Measurements from ENCODE around the gene RGPD8. TPM values are rescaled to one million over a fixed set of nuclear protein-coding genes. Genes with fewer than 3 reads are reported as not detected.

RGPD8 gene
- total and polyA plus RNA-seq, 2 of the 8 experiments (the other 6 are each of a cell fraction or from before 2014, with no cell fraction given) = 0.51 to 8.2 TPM

DNA sequence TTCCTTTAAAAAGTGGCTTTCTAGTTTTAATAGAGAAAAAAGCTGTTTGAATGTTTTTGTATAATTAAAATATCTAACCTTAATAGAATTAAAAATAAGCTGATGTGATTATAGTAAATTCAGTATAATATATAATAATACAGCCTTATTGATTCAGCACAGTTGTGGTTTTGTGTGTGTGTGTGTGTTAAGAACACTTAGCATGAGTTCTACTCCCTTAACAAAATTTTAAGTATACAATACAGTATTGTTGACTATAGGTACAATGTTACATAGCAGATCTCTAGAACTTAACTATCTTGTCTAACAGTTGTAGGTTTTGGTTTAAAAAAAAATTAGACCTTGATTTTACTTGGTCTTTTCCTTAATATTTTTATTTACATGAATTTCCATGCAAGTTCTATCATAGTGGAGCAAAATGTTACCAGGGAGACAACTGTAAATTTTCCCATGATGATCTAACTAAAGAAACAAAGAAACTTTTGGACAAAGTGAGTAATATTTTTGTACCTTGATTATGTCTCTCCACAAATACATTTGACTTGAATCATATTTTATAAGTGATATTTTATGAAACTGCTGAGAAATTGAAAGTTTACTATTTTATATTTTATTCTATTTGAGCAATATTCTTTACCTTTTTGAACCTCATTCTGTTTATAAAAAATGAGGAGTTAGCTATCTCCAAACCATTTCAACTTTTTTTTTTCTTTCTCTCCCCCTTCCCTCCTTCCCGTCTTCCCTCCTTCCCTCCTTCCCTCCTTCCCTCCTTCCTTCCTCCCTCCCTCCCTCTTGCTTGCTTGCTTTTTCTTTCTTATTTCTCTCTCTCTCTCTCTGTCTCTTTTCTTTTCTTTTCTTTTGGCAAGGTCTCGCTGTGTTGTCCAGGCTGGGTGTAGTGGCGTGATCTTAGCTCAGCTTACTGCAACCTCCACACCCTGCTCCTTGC, 111.8 kb downstream of the RGPD8 start:
- H3K4me1 ChIP-seq (replicated peaks in 1 of 4; ENCODE audit: control insufficient read depth in 3 of 4, insufficient read depth in 4 of 4, low read length in 3 of 4) = no peaks in the 10 kb centered on the region
- H3K56ac ChIP-seq (replicated peaks; ENCODE audit: insufficient read length, low read depth, low read length) = no peak overlapping the region
- H3K79me2 ChIP-seq (ENCODE audit: control insufficient read depth in 1 of 2, insufficient read depth in 2 of 2, low read length in 2 of 2) = no peaks in the 10 kb centered on the region
- no peak overlapping the region for H3K23ac ChIP-seq (ENCODE audit: insufficient read length)
- H3K23me2 ChIP-seq (ENCODE audit: low read depth, low read length) = no peaks in the 10 kb centered on the region
- DNase-seq (ENCODE audit: low read depth in 1 of 2, low spot score in 2 of 2) = no peak
- no peaks in the 10 kb centered on the region for H3K36me3 ChIP-seq (ENCODE audit: control insufficient read depth in 2 of 4, insufficient read depth in 4 of 4, low read length in 3 of 4)
- CTCF ChIA-PET (ENCODE audit: partially characterized antibody) = no interaction called here
- H4K5ac ChIP-seq (ENCODE audit: insufficient read length, low read depth, low read length) = no peak overlapping the region
- H2BK12ac ChIP-seq (ENCODE audit: low read depth, low read length) = no peak overlapping the region
- H2BK120ac ChIP-seq (replicated peaks; ENCODE audit: low read depth, low read length) = no peak overlapping the region
- H2BK15ac ChIP-seq (ENCODE audit: low read length) = no peak overlapping the region
- H2BK5ac ChIP-seq (ENCODE audit: low read depth, low read length) = no peak overlapping the region
- H3K18ac ChIP-seq (ENCODE audit: extremely low read depth, low read length) = no peak overlapping the region
- no peaks in the 10 kb centered on the region for H3K27me3 ChIP-seq (replicated peaks in 1 of 4; ENCODE audit: control insufficient read depth in 3 of 4, extremely low read depth in 1 of 4, insufficient read depth in 3 of 4, low read length in 3 of 4)
- H3K9ac ChIP-seq (replicated peaks in 1 of 4; ENCODE audit: extremely low read depth in 1 of 4, low read depth in 3 of 4, low read length in 3 of 4) = no peak overlapping the region
- H3K27ac ChIP-seq (ENCODE audit: low read depth, low read length) = no peak overlapping the region
- H3K4me2 ChIP-seq (ENCODE audit: insufficient read depth in 1 of 2, low read depth in 2 of 2, low read length in 2 of 2) = no peak overlapping the region
- H2AFZ ChIP-seq (ENCODE audit: low read length) = no peak overlapping the region
- H4K8ac ChIP-seq (ENCODE audit: extremely low read depth, insufficient read depth, low read length) = no peak overlapping the region
- H3K4ac ChIP-seq (replicated peaks; ENCODE audit: insufficient read length, low read depth, low read length) = no peak overlapping the region
- no peak overlapping the region for H2BK20ac ChIP-seq (ENCODE audit: low read length)
- no peaks in the 10 kb centered on the region for H3K9me3 ChIP-seq (ENCODE audit: insufficient read depth in 2 of 2, low read depth in 1 of 2, low read length in 1 of 2)
- H2AK5ac ChIP-seq (ENCODE audit: low read depth, low read length) = no peak overlapping the region
- no peak for FAIRE-seq
- WGBS, 2 experiments (ENCODE audit: extremely low coverage in 1 of 2, insufficient coverage in 1 of 2, insufficient read length in 1 of 2, insufficient replicate concordance in 2 of 2, low coverage in 1 of 2, low lambda C conversion rate in 2 of 2, missing lambda C conversion rate in 1 of 2) = 75% methylated on average over 2 of the region's 3 CpGs; no CpG with 5 or more reads in 1 of the 2 experiments
- no peak overlapping the region for H3K14ac ChIP-seq (ENCODE audit: insufficient read length)
- no peaks in the 10 kb centered on the region for H4K20me1 ChIP-seq (replicated peaks in 1 of 2; ENCODE audit: control insufficient read depth in 1 of 2, insufficient read depth in 2 of 2, low read length in 2 of 2)
- TF ChIP-seq SP4 (IDR thresholded peaks at IDR 0.05; ENCODE audit: low read length) (no peak), CREB1 (IDR thresholded peaks at IDR 0.05) (no peak), FOSL1 (IDR thresholded peaks at IDR 0.05; ENCODE audit: insufficient read depth, low read depth, low read length) (no peak), RNF2 (IDR thresholded peaks at IDR 0.05; ENCODE audit: borderline replicate concordance, low read depth, low read length, missing control alignments, poor library complexity, severe bottlenecking) (no peak), SUZ12 (IDR thresholded peaks at IDR 0.05; ENCODE audit: low read length) (no peak)
- H3K4me3 ChIP-seq (ENCODE audit: extremely low read depth in 1 of 4, insufficient read depth in 2 of 4, low read depth in 3 of 4, low read length in 4 of 4) = no peak overlapping the region
- H4K91ac ChIP-seq (replicated peaks; ENCODE audit: insufficient read length, low read length) = no peak overlapping the region
- no peaks in the 10 kb centered on the region for H3K79me1 ChIP-seq (ENCODE audit: low read depth, low read length)
- POLR2A ChIA-PET (ENCODE audit: partially characterized antibody) = no interaction called here

All from H1 (cell line).